H7 (cell line): Measurements from ENCODE around the gene ABCA13. TPM values are rescaled to one million over a fixed set of nuclear protein-coding genes. Genes with fewer than 3 reads are reported as not detected.
"Not testable (repeated sequence)": the region's sequence is repeated elsewhere in the genome, so short reads cannot be mapped to it uniquely, and the experiment has no call there.

Experiments used
- DNase-seq: peaks from one replicate; pipeline ENCODE4 v3.0.0; 2012
- H3K27me3 ChIP-seq: 2 replicates; pipeline ENCODE4 v1.6.0; 2011; ENCODE audit warnings: mild to moderate bottlenecking, low read length; ENCODE audit not compliant: control insufficient read depth, insufficient read depth
- H3K36me3 ChIP-seq: replicated peaks from 2 replicates; pipeline ENCODE4 v1.5.1; 2011; ENCODE audit warnings: low read length; ENCODE audit not compliant: control insufficient read depth, insufficient read depth
- H3K4me3 ChIP-seq: 2 replicates; pipeline ENCODE4 v1.5.1; 2011; ENCODE audit warnings: low read depth, mild to moderate bottlenecking, control low read depth, low read length, moderate library complexity; ENCODE audit not compliant: insufficient read depth
- total RNA-seq: library from RNA; depleted of rRNA; stranded (reverse); fragments of >200 nt; shearing (Covaris generic); gene quantifications from 2 replicates; pipeline ENCODE4 v1.2.3, GENCODE V29; 2014; rRNA removed

Gene ABCA13
- total RNA-seq = not detected in 2 replicates

- Histone ChIP-seq H3K27me3 (no peaks in the 10 kb centered on the region; the same call in 1 of the 2 replicates), H3K4me3 (no peak within 1 kb of the TSS), H3K36me3 (no peaks in the 10 kb centered on the region)
- no peak for DNase-seq
These were observed at the start of gene ABCA13 for GRCh38 chr7:48171202-48171601. Gene ABCA13 (plus strand): TSS chr7:48171458. CDS start chr7:48171484, 26 bp downstream.

GRCh38 chr7:48126037-48126436, 45.2 kb upstream of the ABCA13 start:
- Histone ChIP-seq H3K4me3 (no peak overlapping the region), H3K36me3 (no peaks in the 10 kb centered on the region), H3K27me3 (no peaks in the 10 kb centered on the region)
- DNase-seq = no peak

- no peak for DNase-seq
- Histone ChIP-seq H3K27me3 (no peaks in the 10 kb centered on the region), H3K4me3 (no peak overlapping the region), H3K36me3 (no peaks in the 10 kb centered on the region)
These were observed 40.6 kb upstream of the ABCA13 start for GRCh38 chr7:48130658-48131108.

GRCh38 chr7:48132792-48133191, 38.5 kb upstream of the ABCA13 start:
- H3K27me3 ChIP-seq = no peaks in the 10 kb centered on the region
- no peaks in the 10 kb centered on the region for H3K36me3 ChIP-seq
- H3K4me3 ChIP-seq = no peak overlapping the region
- DNase-seq = no peak

GRCh38 chr7:48139459-48139858, 31.8 kb upstream of the ABCA13 start:
- Histone ChIP-seq H3K27me3 (no peaks in the 10 kb centered on the region), H3K36me3 (no peaks in the 10 kb centered on the region), H3K4me3 (no peak overlapping the region)
- no peak for DNase-seq

GRCh38 chr7:48140001-48140681, 31.1 kb upstream of the ABCA13 start:
- no peak overlapping the region for H3K4me3 ChIP-seq
- no peaks in the 10 kb centered on the region for H3K27me3 ChIP-seq
- no peak for DNase-seq
- H3K36me3 ChIP-seq = no peaks in the 10 kb centered on the region

- H3K4me3 ChIP-seq = no peak overlapping the region
- DNase-seq = no peak
- no peaks in the 10 kb centered on the region for H3K36me3 ChIP-seq
These were observed 29.7 kb upstream of the ABCA13 start for GRCh38 chr7:48141521-48141920.

GRCh38 chr7:48144291-48144768, 26.9 kb upstream of the ABCA13 start:
- H3K36me3 ChIP-seq = no peaks in the 10 kb centered on the region
- H3K27me3 ChIP-seq = no peaks in the 10 kb centered on the region
- no peak overlapping the region for H3K4me3 ChIP-seq
- no peak for DNase-seq

More at GRCh38 chr7:48141521-48141920, 29.7 kb upstream of the ABCA13 start:
- no peaks in the 10 kb centered on the region for H3K27me3 ChIP-seq

- no peak for DNase-seq
- H3K27me3 ChIP-seq = no peaks in the 10 kb centered on the region
- H3K4me3 ChIP-seq = no peak overlapping the region
- H3K36me3 ChIP-seq = no peaks in the 10 kb centered on the region
These were observed 24.1 kb upstream of the ABCA13 start for GRCh38 chr7:48147078-48147591.

- H3K4me3 ChIP-seq, H3K36me3 ChIP-seq, H3K27me3 ChIP-seq, DNase-seq: not testable (repeated sequence)
These were observed 23.6 kb upstream of the ABCA13 start for GRCh38 chr7:48147690-48148089.

GRCh38 chr7:48148311-48148710, 22.9 kb upstream of the ABCA13 start:
- H3K27me3 ChIP-seq = no peaks in the 10 kb centered on the region
- no peak for DNase-seq
- H3K4me3 ChIP-seq = no peak overlapping the region
- no peaks in the 10 kb centered on the region for H3K36me3 ChIP-seq

GRCh38 chr7:48149058-48149457, 22.2 kb upstream of the ABCA13 start:
- DNase-seq = no peak
- H3K4me3 ChIP-seq = no peak overlapping the region
- no peaks in the 10 kb centered on the region for H3K27me3 ChIP-seq
- H3K36me3 ChIP-seq = no peaks in the 10 kb centered on the region

GRCh38 chr7:48150086-48150485, 21.2 kb upstream of the ABCA13 start:
- H3K27me3 ChIP-seq = no peaks in the 10 kb centered on the region
- DNase-seq = no peak
- no peak overlapping the region for H3K4me3 ChIP-seq
- no peaks in the 10 kb centered on the region for H3K36me3 ChIP-seq

- Histone ChIP-seq H3K36me3 (no peaks in the 10 kb centered on the region), H3K4me3 (no peak overlapping the region), H3K27me3 (no peaks in the 10 kb centered on the region)
- DNase-seq = no peak
These were observed 16.4 kb upstream of the ABCA13 start for GRCh38 chr7:48154792-48155413.

- Histone ChIP-seq H3K36me3 (no peaks in the 10 kb centered on the region), H3K4me3 (no peak overlapping the region), H3K27me3 (no peaks in the 10 kb centered on the region)
- no peak for DNase-seq
These were observed 12.9 kb upstream of the ABCA13 start for GRCh38 chr7:48158404-48158803.
